Mesendoderm (in vitro differentiated cells): ENCODE data around the gene FAM210B.

Experiments
- DNase-seq: peaks from one replicate; pipeline ENCODE4 v3.0.0; 2013
- H2AK5ac ChIP-seq: 2 replicates; pipeline ENCODE4 v1.6.1; 2013; ENCODE audit warnings: low read length, inconsistent platforms
- H2BK120ac ChIP-seq: 2 replicates; pipeline ENCODE4 v1.6.1; 2013; ENCODE audit warnings: low read depth, mild to moderate bottlenecking, low read length, moderate library complexity, mixed read lengths
- H2BK15ac ChIP-seq: replicated peaks from 2 replicates; pipeline ENCODE4 v1.6.1; 2013; ENCODE audit warnings: low read depth, mild to moderate bottlenecking, moderate library complexity
- H2BK5ac ChIP-seq: 2 replicates; pipeline ENCODE4 v1.6.1; 2013; ENCODE audit warnings: low read length, inconsistent platforms
- H3K18ac ChIP-seq: 2 replicates; pipeline ENCODE4 v1.6.1; 2013; ENCODE audit warnings: mild to moderate bottlenecking, low read length, mixed read lengths
- H3K23ac ChIP-seq: one replicate; pipeline ENCODE4 v1.6.1; 2013; ENCODE audit warnings: low read length
- H3K27ac ChIP-seq: 2 replicates; pipeline ENCODE4 v1.5.1; 2013; ENCODE audit warnings: low read depth, mild to moderate bottlenecking, inconsistent platforms, low read length, moderate library complexity
- H3K27me3 ChIP-seq: 2 replicates; pipeline ENCODE4 v1.6.1; 2013; ENCODE audit warnings: low read length, control low read depth, mild to moderate bottlenecking, inconsistent platforms; ENCODE audit not compliant: insufficient read depth, poor library complexity
- H3K36me3 ChIP-seq: 2 replicates; pipeline ENCODE4 v1.6.1; 2013; ENCODE audit warnings: low read length, inconsistent platforms; ENCODE audit not compliant: control insufficient read depth, insufficient read depth
- H3K4ac ChIP-seq: one replicate; pipeline ENCODE4 v1.6.1; 2013; ENCODE audit warnings: low read depth, mild to moderate bottlenecking, low read length, moderate library complexity
- H3K4me1 ChIP-seq: 2 replicates; pipeline ENCODE4 v1.6.1; 2013; ENCODE audit warnings: low read depth, low read length, inconsistent platforms; ENCODE audit not compliant: control insufficient read depth
- H3K4me2 ChIP-seq: 2 replicates; pipeline ENCODE4 v1.6.1; 2013; ENCODE audit warnings: low read length
- H3K4me3 ChIP-seq: 2 replicates; pipeline ENCODE4 v1.5.1; 2013; ENCODE audit warnings: mild to moderate bottlenecking, low read length
- H3K56ac ChIP-seq: one replicate; pipeline ENCODE4 v1.6.1; 2013; ENCODE audit warnings: low read length
- H3K79me1 ChIP-seq: 2 replicates; pipeline ENCODE4 v1.6.1; 2013; ENCODE audit warnings: low read length, inconsistent platforms
- H3K79me2 ChIP-seq: 2 replicates; pipeline ENCODE4 v1.6.1; 2013; ENCODE audit warnings: mild to moderate bottlenecking, low read length; ENCODE audit not compliant: control insufficient read depth, insufficient read depth
- H3K9ac ChIP-seq: 2 replicates; pipeline ENCODE4 v1.6.1; 2013; ENCODE audit warnings: low read length, inconsistent platforms
- H4K5ac ChIP-seq: one replicate; pipeline ENCODE4 v1.6.1; 2013; ENCODE audit warnings: low read length
- H4K8ac ChIP-seq: one replicate; pipeline ENCODE4 v1.6.1; 2013; ENCODE audit warnings: low read depth, mild to moderate bottlenecking, control low read depth, low read length, moderate library complexity
- WGBS: extraction: QIAGEN DNeasy Blood & Tissue Kit; methylation state at CpG from one replicate; pipeline ENCODE4 v1.1.7; 2013; ENCODE audit warnings: low lambda C conversion rate, missing lambda C conversion rate; ENCODE audit not compliant: insufficient coverage; ENCODE audit errors: extremely low coverage; 5-methylcytosine and 5-hydroxymethylcytosine counted together

FAM210B gene

GRCh38 chr20:56412949-56413348 is 54.2 kb downstream of the FAM210B start:
- Histone ChIP-seq H3K79me2 (no peaks in the 10 kb centered on the region), H3K4me3 (no peak overlapping the region), H3K79me1 (no peaks in the 10 kb centered on the region), H2BK5ac (no peak overlapping the region), H3K4me2 (no peak overlapping the region), H3K4me1 (no peaks in the 10 kb centered on the region), H4K8ac (no peak overlapping the region), H3K36me3 (no peaks in the 10 kb centered on the region), H2BK15ac (no peak overlapping the region), H4K5ac (no peak overlapping the region), H3K4ac (no peak overlapping the region), H3K9ac (no peak overlapping the region), H2AK5ac (no peak overlapping the region), H3K18ac (no peak overlapping the region), H3K56ac (no peak overlapping the region), H2BK120ac (no peak overlapping the region), H3K27me3 (no peaks in the 10 kb centered on the region), H3K23ac (no peak overlapping the region), H3K27ac (no peak overlapping the region)
- no CpG with 5 or more reads among the region's 3 CpGs for WGBS
- no peak for DNase-seq

- Histone ChIP-seq H4K5ac (no peak overlapping the region), H3K4me2 (no peak overlapping the region), H3K18ac (no peak overlapping the region), H3K27me3 (no peaks in the 10 kb centered on the region), H3K56ac (no peak overlapping the region), H3K4me1 (no peaks in the 10 kb centered on the region), H3K9ac (no peak overlapping the region), H3K36me3 (no peaks in the 10 kb centered on the region), H3K27ac (no peak overlapping the region), H2BK120ac (no peak overlapping the region), H3K79me2 (no peaks in the 10 kb centered on the region), H2AK5ac (no peak overlapping the region), H2BK15ac (no peak overlapping the region), H4K8ac (no peak overlapping the region), H3K4ac (no peak overlapping the region), H3K4me3 (no peak overlapping the region), H3K79me1 (no peaks in the 10 kb centered on the region), H3K23ac (no peak overlapping the region), H2BK5ac (no peak overlapping the region)
- DNase-seq = no peak
- WGBS = no CpG with 5 or more reads among the region's 12 CpGs
Measured at GRCh38 chr20:56414842-56415765, 56.3 kb downstream of the FAM210B start.

- Histone ChIP-seq H2BK120ac (no peak overlapping the region), H3K9ac (no peak overlapping the region), H3K27ac (no peak overlapping the region), H3K36me3 (no peaks in the 10 kb centered on the region), H2AK5ac (no peak overlapping the region), H4K8ac (no peak overlapping the region), H3K4ac (no peak overlapping the region), H3K79me1 (no peaks in the 10 kb centered on the region), H4K5ac (no peak overlapping the region), H2BK15ac (no peak overlapping the region), H3K56ac (no peak overlapping the region), H3K4me2 (no peak overlapping the region), H3K23ac (no peak overlapping the region), H3K27me3 (no peaks in the 10 kb centered on the region), H3K18ac (no peak overlapping the region), H3K4me3 (no peak overlapping the region), H2BK5ac (no peak overlapping the region), H3K4me1 (no peaks in the 10 kb centered on the region), H3K79me2 (no peaks in the 10 kb centered on the region)
- no peak for DNase-seq
- WGBS = no CpG with 5 or more reads among the region's 7 CpGs
Measured at GRCh38 chr20:56417402-56417801, 58.6 kb downstream of the FAM210B start.

- no peaks in the 10 kb centered on the region for H3K79me2 ChIP-seq
- no peak overlapping the region for H3K27ac ChIP-seq
- H3K4ac ChIP-seq = no peak overlapping the region
- no peak overlapping the region for H3K4me3 ChIP-seq
- H2BK120ac ChIP-seq = no peak overlapping the region
- DNase-seq = no peak
- H3K4me2 ChIP-seq = no peak overlapping the region
- H3K9ac ChIP-seq = no peak overlapping the region
- H3K18ac ChIP-seq = no peak overlapping the region
- no peak overlapping the region for H2BK15ac ChIP-seq
- no peaks in the 10 kb centered on the region for H3K4me1 ChIP-seq
- H3K27me3 ChIP-seq = no peaks in the 10 kb centered on the region
- WGBS = no CpG with 5 or more reads among the region's 4 CpGs
- no peak overlapping the region for H2BK5ac ChIP-seq
- no peak overlapping the region for H3K23ac ChIP-seq
- H3K79me1 ChIP-seq = no peaks in the 10 kb centered on the region
- H3K56ac ChIP-seq = no peak overlapping the region
- no peak overlapping the region for H4K5ac ChIP-seq
- H2AK5ac ChIP-seq = no peak overlapping the region
- no peak overlapping the region for H4K8ac ChIP-seq
- no peaks in the 10 kb centered on the region for H3K36me3 ChIP-seq
Measured at GRCh38 chr20:56417911-56418310, 59.1 kb downstream of the FAM210B start.
